HG03139 (cell line): Measurements from ENCODE around the gene RPL26.
"Not testable (repeated sequence)": the region's sequence is repeated elsewhere in the genome, so short reads cannot be mapped to it uniquely, and the experiment has no call there.

ENCODE experiments used
- ATAC-seq: cut with Tn5 transposase; IDR thresholded peaks from one replicate; pipeline ENCODE4 v1.9.1; 2021; ENCODE audit not compliant: unreplicated experiment

RPL26 gene

GRCh38 chr17:8397636-8398035 is 14.6 kb upstream of the RPL26 start, which contains the start of gene RNF222:
TSS of gene RNF222 (minus strand) at chr17:8397827. CDS start at chr17:8393461, 4,366 bp downstream.
- no peak for ATAC-seq

GRCh38 chr17:8394497-8394896 is 11.5 kb upstream of the RPL26 start:
- ATAC-seq = not testable (repeated sequence)

- ATAC-seq = no peak
Observed at GRCh38 chr17:8393470-8394231, 10.7 kb upstream of the RPL26 start.

GRCh38 chr17:8392674-8393469 is 9.9 kb upstream of the RPL26 start:
- no peak for ATAC-seq

GRCh38 chr17:8392274-8392673 is 9.3 kb upstream of the RPL26 start:
- no peak for ATAC-seq

GRCh38 chr17:8391711-8392110 is 8.7 kb upstream of the RPL26 start:
- no peak for ATAC-seq

GRCh38 chr17:8387914-8388651 is 5.1 kb upstream of the RPL26 start:
- no peak for ATAC-seq

GRCh38 chr17:8386841-8387240 is 3.8 kb upstream of the RPL26 start:
- ATAC-seq = no peak

- no peak for ATAC-seq
Observed at GRCh38 chr17:8384801-8385378, 1.9 kb upstream of the RPL26 start.

GRCh38 chr17:8382880-8383142 is 182 bp downstream of the RPL26 start:
- no peak for ATAC-seq

GRCh38 chr17:8382052-8382879 is 727 bp downstream of the RPL26 start:
- ATAC-seq = no peak

GRCh38 chr17:8380049-8380448 is 2.9 kb downstream of the RPL26 start:
- no peak for ATAC-seq

GRCh38 chr17:8378117-8378516 is 4.9 kb downstream of the RPL26 start:
- not testable (repeated sequence) for ATAC-seq

GRCh38 chr17:8377422-8377821 is 5.6 kb downstream of the RPL26 start:
- no peak for ATAC-seq

GRCh38 chr17:8376271-8377067 is 6.5 kb downstream of the RPL26 start, which contains the start of gene KRABD2:
TSS of gene KRABD2 (minus strand) at chr17:8376704.
- ATAC-seq = peak; percentile 69

GRCh38 chr17:8375738-8376259 is 7.2 kb downstream of the RPL26 start:
- no peak for ATAC-seq

GRCh38 chr17:8373856-8374255 is 9.1 kb downstream of the RPL26 start:
- not testable (repeated sequence) for ATAC-seq

GRCh38 chr17:8372422-8372821 is 10.6 kb downstream of the RPL26 start:
- ATAC-seq = no peak

- no peak for ATAC-seq
Observed at GRCh38 chr17:8371786-8372185, 11.2 kb downstream of the RPL26 start.
